Aorta (tissue), 5 donors: ENCODE data around the gene DCP1A. TPM values are rescaled to one million over a fixed set of nuclear protein-coding genes. Genes with fewer than 3 reads are reported as not detected.
"Not testable (repeated sequence)": the region's sequence is repeated elsewhere in the genome, so short reads cannot be mapped to it uniquely, and the experiment has no call there.

Source experiments
- ATAC-seq: fragments of 200-7000 bp; cut with Tn5 transposase; one replicate; pipeline ENCODE4 v1.9.1; 2022; ENCODE audit warnings: moderate library complexity; ENCODE audit not compliant: low FRiP score
- DNase-seq, 2 donors: peaks; one replicate each; pipeline ENCODE4 v3.0.0-alpha.2; 2020
- H3K27ac ChIP-seq, 2 donors: one replicate each; pipeline ENCODE4 v1.5.1; 2013; ENCODE audit warnings: low read length in 2 of 2, mild to moderate bottlenecking in 2 of 2, moderate library complexity in 2 of 2, control low read depth in 1 of 2, inconsistent platforms in 1 of 2, low read depth in 1 of 2
- H3K27me3 ChIP-seq, 2 donors: one replicate each; pipeline ENCODE4 v1.6.1; 2013; ENCODE audit warnings: control low read depth in 1 of 2, low read length in 1 of 2, mild to moderate bottlenecking in 1 of 2, moderate library complexity in 1 of 2; ENCODE audit not compliant: insufficient read depth in 2 of 2, control insufficient read depth in 1 of 2
- H3K36me3 ChIP-seq, 2 donors: one replicate each; pipeline ENCODE4 v1.6.1; 2013; ENCODE audit warnings: control low read depth in 1 of 2, low read length in 1 of 2, mild to moderate bottlenecking in 1 of 2; ENCODE audit not compliant: insufficient read depth in 2 of 2, control insufficient read depth in 1 of 2
- H3K4me1 ChIP-seq, 2 donors: one replicate each; pipeline ENCODE4 v1.6.1; 2013; ENCODE audit warnings: low read length in 2 of 2, control low read depth in 1 of 2, mild to moderate bottlenecking in 1 of 2, moderate library complexity in 1 of 2; ENCODE audit not compliant: insufficient read depth in 2 of 2, control insufficient read depth in 1 of 2
- H3K4me3 ChIP-seq, 2 donors: one replicate each; pipeline ENCODE4 v1.5.1; 2013; ENCODE audit warnings: low read length in 2 of 2, control low read depth in 1 of 2, mild to moderate bottlenecking in 1 of 2
- H3K9me3 ChIP-seq: one replicate; pipeline ENCODE4 v1.6.1; 2013; ENCODE audit warnings: mild to moderate bottlenecking, low read length; ENCODE audit not compliant: control insufficient read depth
- WGBS, 2 donors: extraction: QIAGEN DNeasy Blood & Tissue Kit; methylation state at CpG; one replicate each; pipeline ENCODE4 v1.1.7; 2013; 5-methylcytosine and 5-hydroxymethylcytosine counted together
- intact Hi-C, 2 donors: fragments of 100-400 bp; cut with DNase I; formaldehyde crosslinking; loops; one replicate each; pipeline versions ENCODE4 v1.14.2 to v1.15.0; 2022
- polyA plus RNA-seq, 2 donors: library from polyadenylated mRNA; stranded (reverse); fragments of 200-250 nt; gene quantifications; one replicate each; pipeline ENCODE4 v1.2.3, GENCODE V29; 2013
- total RNA-seq, 2 donors: library from RNA; stranded (reverse); fragmentation: NEBNext Ultra II Directional; extraction: Animal tissue kit (Norgen Biotek cat#: 25700); gene quantifications; one replicate each; pipeline ENCODE4 v1.2.1, GENCODE V29; 2021
- donor health status: healthy with polysubstance abuse.
- donor health status: Bipolar disorder and iron deficiency.
- donor health status: DM: no; HTN: no; CAD: no.
- donor health status: DM: no; HTN: no; CAD: no.
- donor health status: DM: yes; HTN: yes; CAD: no.

DCP1A gene
- total and polyA plus RNA-seq, 4 donors, result 2.5 to 27.0 (median 17.6) TPM

DNA sequence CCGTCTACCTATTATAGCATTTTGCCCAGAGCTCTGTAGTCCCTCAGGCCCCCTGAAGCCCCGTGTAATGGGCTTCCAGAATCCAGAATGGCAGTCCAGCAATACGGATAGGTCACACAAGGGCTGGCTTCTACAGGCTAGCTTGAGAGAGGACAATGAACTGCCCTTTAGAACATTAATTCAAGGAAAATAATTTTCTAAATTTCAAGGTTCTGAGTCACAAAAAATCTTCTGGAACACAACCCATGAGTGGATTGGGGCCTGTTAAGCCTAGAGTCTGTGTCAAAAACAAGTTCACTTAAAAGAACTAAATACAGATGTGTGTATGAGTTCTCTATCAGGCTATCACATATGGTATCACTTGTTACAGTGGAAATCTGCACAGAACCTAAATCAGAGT is 28.8 kb downstream of the DCP1A start:
- H3K9me3 ChIP-seq, result no peaks in the 10 kb centered on the region
- intact Hi-C loops, result no loop called here
- DNase-seq, result no peak
- no peak overlapping the region for H3K4me3 ChIP-seq
- peak; percentile 54 for ATAC-seq
- 31% methylated on average over 3 of the region's 3 CpGs for WGBS, 2 donors
- H3K27ac ChIP-seq, result peak overlapping the region in 1 of 2 donors; percentile 50
- peaks cover 0 to 2% of the 10 kb centered on the region in 2 donors for H3K4me1 ChIP-seq
- H3K27me3 ChIP-seq, result no peaks in the 10 kb centered on the region
- no peaks in the 10 kb centered on the region for H3K36me3 ChIP-seq

DNA sequence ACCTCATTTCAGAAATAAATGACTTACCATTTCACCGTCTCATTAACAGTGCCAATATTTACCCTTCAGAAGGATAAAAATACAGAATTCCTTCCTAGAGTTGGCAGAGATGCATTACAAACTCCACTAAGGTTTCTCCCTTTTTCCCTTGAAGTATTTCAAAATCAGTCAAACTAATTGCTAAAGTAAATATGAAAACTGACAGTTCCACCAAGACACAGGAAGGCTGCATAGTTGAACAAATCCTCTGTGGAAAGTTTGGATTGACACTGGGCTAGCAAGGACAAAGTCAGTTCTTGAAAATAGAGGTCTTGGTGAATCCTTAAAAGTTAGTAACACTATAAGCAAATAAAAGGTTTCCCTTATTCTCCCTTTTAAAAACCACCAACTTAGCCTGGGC is 34.5 kb downstream of the DCP1A start:
- WGBS, 2 donors, result 3 to 5% methylated on average over 1 of the region's 1 CpG
- Histone ChIP-seq H3K27ac (peak overlapping the region in 1 of 2 donors; percentile 65), H3K9me3 (no peaks in the 10 kb centered on the region), H3K36me3 (peaks cover 2 to 4% of the 10 kb centered on the region in 2 donors), H3K4me1 (no peaks in the 10 kb centered on the region), H3K27me3 (no peaks in the 10 kb centered on the region), H3K4me3 (no peak overlapping the region)
- intact Hi-C loops, result no loop called here
- ATAC-seq, result no peak
- DNase-seq, result no peak

DNA sequence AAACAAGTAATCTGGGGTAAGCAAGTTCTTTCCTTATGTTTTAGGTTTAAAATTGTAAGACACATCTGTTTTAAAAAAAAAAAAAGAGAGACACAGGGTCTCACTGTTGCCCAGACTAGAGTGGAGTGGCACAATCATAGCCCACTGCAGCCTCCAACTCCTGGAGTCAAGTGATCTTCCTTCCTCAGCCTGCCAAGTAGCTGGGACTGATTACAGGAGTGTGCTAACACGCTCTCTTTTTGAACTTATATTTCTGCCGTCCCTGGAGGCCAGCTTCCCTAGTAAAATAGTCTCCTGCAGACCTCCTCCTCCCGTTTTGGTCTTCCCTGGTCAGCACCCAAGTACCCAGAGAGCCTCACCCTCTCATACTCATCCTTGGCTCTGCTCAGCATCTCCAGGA is 35.5 kb downstream of the DCP1A start:
- no peak for ATAC-seq
- WGBS, 2 donors, result 73 to 80% methylated on average over 3 of the region's 3 CpGs

GRCh38 chr3:53303957-53304356 is 43.4 kb downstream of the DCP1A start:
- H3K27ac ChIP-seq, result peak overlapping the region in 1 of 2 donors; percentile 82
- WGBS, 2 donors, result 24 to 29% methylated on average over 3 of the region's 3 CpGs
- H3K4me3 ChIP-seq, result no peak overlapping the region
- H3K36me3 ChIP-seq, result no peaks in the 10 kb centered on the region
- ATAC-seq (no peak), DNase-seq (no peak)
- peaks cover 0 to 2% of the 10 kb centered on the region in 2 donors for H3K4me1 ChIP-seq
- intact Hi-C loops, result no loop called here
- H3K27me3 ChIP-seq, result no peaks in the 10 kb centered on the region
- no peaks in the 10 kb centered on the region for H3K9me3 ChIP-seq

More for the DNA sequence above, 35.5 kb downstream of the DCP1A start:
- Histone ChIP-seq H3K9me3 (no peaks in the 10 kb centered on the region), H3K27me3 (no peaks in the 10 kb centered on the region), H3K36me3 (peaks cover 2 to 4% of the 10 kb centered on the region in 2 donors), H3K27ac (no peak overlapping the region), H3K4me3 (no peak overlapping the region), H3K4me1 (no peaks in the 10 kb centered on the region)
- intact Hi-C loops, result no loop called here
- no peak for DNase-seq

GRCh38 chr3:53303549-53303948 is 43.8 kb downstream of the DCP1A start:
- no peaks in the 10 kb centered on the region for H3K36me3 ChIP-seq
- ATAC-seq, result no peak
- intact Hi-C loops, result no loop called here

DNA sequence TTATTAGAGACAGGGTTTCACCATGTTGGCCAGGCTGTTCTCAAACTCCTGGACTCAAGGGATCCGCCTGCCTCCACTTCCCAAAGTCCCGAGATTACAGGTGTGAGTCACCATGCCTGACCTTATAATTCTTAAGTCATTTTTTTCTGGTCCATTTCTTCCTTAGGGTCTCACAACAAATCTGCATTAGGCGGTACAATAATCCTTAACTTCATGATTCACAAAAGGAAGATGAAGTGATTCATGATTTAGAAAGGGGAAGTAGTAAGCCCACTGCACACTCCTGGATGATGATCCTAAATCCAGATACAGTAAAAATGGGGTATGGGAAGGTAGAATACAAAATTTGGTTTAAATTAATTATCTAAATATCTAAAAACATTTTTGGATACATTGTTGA is 46.5 kb downstream of the DCP1A start:
- intact Hi-C loops, result no loop called here
- no peak overlapping the region for H3K27ac ChIP-seq

More at GRCh38 chr3:53303549-53303948, 43.8 kb downstream of the DCP1A start:
- Histone ChIP-seq H3K9me3 (no peaks in the 10 kb centered on the region), H3K4me1 (peaks cover 0 to 2% of the 10 kb centered on the region in 2 donors), H3K4me3 (no peak overlapping the region), H3K27me3 (no peaks in the 10 kb centered on the region), H3K27ac (peak overlapping the region in 1 of 2 donors; percentile 82)
- WGBS, 2 donors, result 22 to 26% methylated on average over 3 of the region's 3 CpGs
- DNase-seq, result no peak

DNA sequence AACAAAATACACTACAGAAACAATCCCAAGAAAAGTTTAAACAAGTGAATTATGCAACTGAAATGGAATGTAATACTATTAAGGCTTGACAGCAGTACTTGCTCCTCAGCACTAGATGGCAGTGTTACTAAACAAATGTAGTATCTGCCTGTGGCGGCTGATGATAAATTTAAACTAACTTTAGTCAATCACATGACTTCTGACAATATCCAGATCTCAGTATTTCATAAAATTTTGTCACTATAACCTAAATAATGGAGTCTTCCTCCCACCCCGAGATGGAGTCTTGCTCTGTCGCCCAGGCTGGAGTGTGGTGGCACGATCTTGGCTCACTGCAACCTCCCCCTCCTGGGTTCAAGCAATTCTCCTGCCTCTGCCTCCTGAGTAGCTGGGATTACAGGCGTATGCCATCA is 47.7 kb downstream of the DCP1A start:
- DNase-seq, H3K36me3 ChIP-seq, H3K4me3 ChIP-seq, H3K4me1 ChIP-seq, H3K27me3 ChIP-seq, H3K9me3 ChIP-seq: not testable (repeated sequence)
- peak overlapping the region in 1 of 2 donors; percentile 55 for H3K27ac ChIP-seq
- 14 to 18% methylated on average over 5 of the region's 5 CpGs for WGBS, 2 donors
- peak; percentile 87 for ATAC-seq
- intact Hi-C loops, result loop anchor here (2.0 to 10.0 kb wide), 3 partner anchors 411 to 505 kb away; no protein-coding TSS in a partner anchor

More for the DNA sequence above, 46.5 kb downstream of the DCP1A start:
- DNase-seq (no peak), ATAC-seq (no peak)
- 90 to 92% methylated on average over 3 of the region's 3 CpGs for WGBS, 2 donors
- Histone ChIP-seq H3K27me3 (no peaks in the 10 kb centered on the region), H3K9me3 (no peaks in the 10 kb centered on the region), H3K36me3 (no peaks in the 10 kb centered on the region), H3K4me3 (no peak overlapping the region), H3K4me1 (peaks cover 0 to 2% of the 10 kb centered on the region in 2 donors)

DNA sequence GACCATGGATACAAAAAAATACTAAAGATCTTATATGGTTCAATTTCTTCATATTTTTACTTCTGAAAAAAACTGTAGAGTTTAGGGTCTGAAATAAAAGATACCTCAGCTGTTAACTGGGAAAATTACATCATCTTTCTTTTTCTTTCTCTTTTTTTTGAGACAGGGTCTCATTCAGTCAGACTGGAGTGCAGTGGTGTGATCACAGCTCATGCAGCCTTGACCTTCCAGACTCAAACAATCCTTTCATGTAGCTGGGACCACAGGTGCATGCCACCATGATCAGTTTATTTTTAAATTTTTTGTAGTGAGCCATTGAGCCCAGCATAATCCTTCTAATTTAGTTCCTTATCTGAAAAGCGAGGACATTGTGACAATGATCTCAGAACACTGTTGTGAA is 51.9 kb downstream of the DCP1A start:
- no peak overlapping the region for H3K4me3 ChIP-seq
- H3K4me1 ChIP-seq, result peaks cover 0 to 2% of the 10 kb centered on the region in 2 donors
- no peak for ATAC-seq
- H3K36me3 ChIP-seq, result no peaks in the 10 kb centered on the region
- H3K27me3 ChIP-seq, result no peaks in the 10 kb centered on the region
- intact Hi-C loops, result loop anchor here in 1 of 2 donors (10.0 kb wide), 1 partner anchor 509 kb away; no protein-coding TSS in a partner anchor
- no peak for DNase-seq
- no peaks in the 10 kb centered on the region for H3K9me3 ChIP-seq
- WGBS, 2 donors, result 92 to 97% methylated on average over 1 of the region's 1 CpG
- H3K27ac ChIP-seq, result no peak overlapping the region

GRCh38 chr3:53293867-53294266 is 53.5 kb downstream of the DCP1A start:
- Histone ChIP-seq H3K9me3 (no peaks in the 10 kb centered on the region), H3K27me3 (no peaks in the 10 kb centered on the region), H3K4me1 (no peaks in the 10 kb centered on the region), H3K36me3 (peaks cover 0 to 5% of the 10 kb centered on the region in 2 donors), H3K27ac (no peak overlapping the region), H3K4me3 (no peak overlapping the region)
- 84 to 85% methylated on average over 8 of the region's 8 CpGs for WGBS, 2 donors
- intact Hi-C loops, result loop anchor here in 1 of 2 donors (10.0 kb wide), 1 partner anchor 511 kb away; no protein-coding TSS in a partner anchor
- ATAC-seq (no peak), DNase-seq (no peak)
